Adrenal gland (tissue), 12 donors: ENCODE results near the gene PSMB2. TPM values are rescaled to one million over a fixed set of nuclear protein-coding genes. Genes with fewer than 3 reads are reported as not detected.
"Not testable (repeated sequence)": the region's sequence is repeated elsewhere in the genome, so short reads cannot be mapped to it uniquely, and the experiment has no call there.

ENCODE experiments used
- DNase-seq, 7 donors: peaks; one replicate each; pipeline ENCODE4 v3.0.0-alpha.2; 2019 to 2020
- H3K27ac ChIP-seq, 5 donors: fragments of 200-600 bp; sonication (generic) in 4 of 5; 1 replicate in 3 of 5; 2 replicates in 2 of 5; pipeline versions ENCODE4 v1.5.1 to v1.8.0; 2016 to 2020; ENCODE audit warnings: mild to moderate bottlenecking in 1 of 5
- H3K27me3 ChIP-seq: fragments of 200-600 bp; 2 replicates; pipeline ENCODE4 v1.8.0; 2021
- H3K36me3 ChIP-seq, 2 donors: fragments of 200-600 bp; replicated peaks in 1 of 2; 1 replicate in 1 of 2; 2 replicates in 1 of 2; pipeline versions ENCODE4 v1.5.1 to v1.8.0; 2018 to 2022
- H3K4me1 ChIP-seq, 2 donors: fragments of 200-600 bp; replicated peaks in 1 of 2; 1 replicate in 1 of 2; 2 replicates in 1 of 2; pipeline versions ENCODE4 v1.5.1 to v1.8.0; 2018 to 2021
- H3K4me3 ChIP-seq, 4 donors: fragments of 200-600 bp; sonication (generic) in 3 of 4; one replicate each; pipeline ENCODE4 v1.5.1; 2016 to 2018
- H3K9me3 ChIP-seq, 3 donors: fragments of 200-600 bp; sonication (generic) in 1 of 3; replicated peaks in 1 of 3; 1 replicate in 2 of 3; 2 replicates in 1 of 3; pipeline versions ENCODE4 v1.5.1 to v1.8.0; 2016 to 2021
- CTCF ChIP-seq, 6 experiments: fragments of 450-650 bp in 4 of 6; fragments of 200-600 bp in 2 of 6; sonication (generic) in 1 of 6; IDR thresholded peaks; 1 replicate in 5 of 6; 2 replicates in 1 of 6; pipeline versions ENCODE4 v1.5.1 to v1.8.0; 2016 to 2021; ENCODE audit warnings: antibody characterized with exemption in 6 of 6, mild to moderate bottlenecking in 2 of 6, moderate library complexity in 1 of 6
- POLR2A ChIP-seq, 2 donors: fragments of 450-650 bp; IDR thresholded peaks; one replicate each; pipeline ENCODE4 v1.6.1; 2017; ENCODE audit warnings: antibody characterized with exemption in 2 of 2, mild to moderate bottlenecking in 2 of 2, moderate library complexity in 1 of 2
- WGBS, 4 donors: extraction: QIAGEN DNeasy Blood & Tissue Kit in 2 of 4; methylation state at CpG; one replicate each; pipeline versions ENCODE4 v1.1.5 to v1.1.7; 2013 to 2017; 5-methylcytosine and 5-hydroxymethylcytosine counted together
- intact Hi-C, 2 donors: fragments of 100-400 bp; cut with DNase I; formaldehyde crosslinking; loops; one replicate each; pipeline versions ENCODE4 v1.14.1 to v1.15.0; 2022 to 2023
- polyA plus RNA-seq, 3 donors: library from polyadenylated mRNA; stranded (reverse); fragments of 200-250 nt in 2 of 3; fragments of 350-450 nt in 1 of 3; fragmentation: Illumina TruSeq in 1 of 3; extraction: RNeasy Lipid Tissue Mini Kit (QIAGEN cat#74804) in 1 of 3; gene quantifications; one replicate each; pipeline ENCODE4 v1.2.3, GENCODE V29; 2013 to 2014
- total RNA-seq, 9 donors: library from RNA; depleted of rRNA in 4 of 9; stranded (reverse); fragments of >200 nt in 4 of 9; fragments of 120-200 nt in 1 of 9; fragmentation: NEBNext Ultra II Directional in 1 of 9; extraction: Animal tissue kit (Norgen Biotek cat#: 25700) in 1 of 9; gene quantifications; one replicate each; pipeline versions ENCODE4 v1.1.0 to v1.2.4, GENCODE V29; 2013 to 2023
- donor health status: healthy with polysubstance abuse.
- donor health status: Bipolar disorder and iron deficiency.
- donor health status: DM: yes; HTN: yes; CAD: no.
- donor health status: DM: no; HTN: no; CAD: no.
- donor health status: DM: no; HTN: no; CAD: no.
- donor health status: DM: yes; HTN: yes; CAD: no.

PSMB2 gene
- total and polyA plus RNA-seq, 12 donors = 23.5 to 120 (median 51.0) TPM

- Histone ChIP-seq H3K9me3 (no peaks in the 10 kb centered on the region), H3K4me1 (no peaks in the 10 kb centered on the region), H3K27ac (no peak overlapping the region), H3K4me3 (no peak overlapping the region), H3K36me3 (no peaks in the 10 kb centered on the region), H3K27me3 (no peaks in the 10 kb centered on the region)
- DNase-seq = no peak
- intact Hi-C loops = no loop called here
- 81 to 95% (median 84%) methylated on average over 5 to 6 of the region's 6 CpGs for WGBS, 4 donors
- TF ChIP-seq CTCF (IDR thresholded peaks at IDR 0.05) (no peak), POLR2A (IDR thresholded peaks at IDR 0.05) (no peak)
Measured at GRCh38 chr1:35587736-35588135, 53.6 kb downstream of the PSMB2 start.

GRCh38 chr1:35586808-35587207 is 54.5 kb downstream of the PSMB2 start:
- 87 to 93% (median 91%) methylated on average over 7 of the region's 7 CpGs for WGBS, 4 donors
- intact Hi-C loops = no loop called here
- no peaks in the 10 kb centered on the region for H3K36me3 ChIP-seq
- no peaks in the 10 kb centered on the region for H3K27me3 ChIP-seq
- no peak overlapping the region for H3K4me3 ChIP-seq
- H3K9me3 ChIP-seq = no peaks in the 10 kb centered on the region
- H3K27ac ChIP-seq = no peak overlapping the region
- DNase-seq = no peak
- TF ChIP-seq CTCF (IDR thresholded peaks at IDR 0.05) (no peak), POLR2A (IDR thresholded peaks at IDR 0.05) (no peak)
- H3K4me1 ChIP-seq = no peaks in the 10 kb centered on the region

- intact Hi-C loops, H3K4me1 ChIP-seq, DNase-seq, H3K27ac ChIP-seq, H3K9me3 ChIP-seq, H3K36me3 ChIP-seq, H3K27me3 ChIP-seq, H3K4me3 ChIP-seq: not testable (repeated sequence)
- 100% methylated on average over 1 of the region's 1 CpG for WGBS, 4 donors
Measured at GRCh38 chr1:35585805-35586204, 55.5 kb downstream of the PSMB2 start.

GRCh38 chr1:35585281-35585680 is 56.0 kb downstream of the PSMB2 start:
- intact Hi-C loops = no loop called here
- DNase-seq = no peak
- Histone ChIP-seq H3K36me3 (no peaks in the 10 kb centered on the region), H3K27ac (no peak overlapping the region), H3K4me1 (no peaks in the 10 kb centered on the region), H3K4me3 (no peak overlapping the region), H3K27me3 (no peaks in the 10 kb centered on the region), H3K9me3 (no peaks in the 10 kb centered on the region)
- TF ChIP-seq POLR2A (IDR thresholded peaks at IDR 0.05) (no peak), CTCF (IDR thresholded peaks at IDR 0.05) (no peak)
- WGBS, 4 donors = 82 to 96% (median 86%) methylated on average over 3 of the region's 3 CpGs

GRCh38 chr1:35581621-35582020 is 59.7 kb downstream of the PSMB2 start:
- WGBS, 4 donors = 91 to 95% (median 94%) methylated on average over 9 of the region's 9 CpGs
- DNase-seq, H3K36me3 ChIP-seq, H3K4me3 ChIP-seq, H3K4me1 ChIP-seq, H3K27me3 ChIP-seq, H3K27ac ChIP-seq, intact Hi-C loops, H3K9me3 ChIP-seq: not testable (repeated sequence)
